Activated B cell treated with CpG ODN at 0.5 μM for 24 hours (primary cell): Measurements from ENCODE around the gene PPP6R3. TPM values are rescaled to one million over a fixed set of nuclear protein-coding genes. Genes with fewer than 3 reads are reported as not detected.
"Not testable (repeated sequence)": the region's sequence is repeated elsewhere in the genome, so short reads cannot be mapped to it uniquely, and the experiment has no call there.

Experiments
- ATAC-seq: fragments of 200-7000 bp; cut with Tn5 transposase; one replicate; pipeline ENCODE4 v1.10.0; 2021; ENCODE audit warnings: low read depth, mild to moderate bottlenecking, moderate library complexity
- CTCF ChIA-PET: fragments of 350-600 bp; sonication (Branson Sonifier 250); formaldehyde crosslinking; loops from one replicate; lab custom pipeline; 2021; ENCODE audit warnings: antibody characterized with exemption; lab: Charles Lee
- POLR2A ChIA-PET: fragments of 350-600 bp; sonication (Branson Sonifier 250); formaldehyde crosslinking; loops from one replicate; lab custom pipeline; 2021; ENCODE audit warnings: antibody characterized with exemption; lab: Charles Lee
- DNase-seq: peaks from one replicate; pipeline ENCODE4 v3.0.0; 2022
- H3K27ac Mint-ChIP-seq: one replicate; pipeline ENCODE4 v1.8.0; 2020; ENCODE audit warnings: mixed read lengths
- H3K27me3 Mint-ChIP-seq: one replicate; pipeline ENCODE4 v1.8.0; 2021; ENCODE audit warnings: mixed read lengths
- H3K36me3 Mint-ChIP-seq: one replicate; pipeline ENCODE4 v1.8.0; 2021; ENCODE audit warnings: low read depth, mixed read lengths
- H3K4me1 Mint-ChIP-seq: one replicate; pipeline ENCODE4 v1.8.0; 2021; ENCODE audit warnings: mixed read lengths
- H3K4me3 Mint-ChIP-seq: one replicate; pipeline ENCODE4 v1.8.0; 2020; ENCODE audit warnings: mild to moderate bottlenecking, mixed read lengths
- H3K9me3 Mint-ChIP-seq: one replicate; pipeline ENCODE4 v1.8.0; 2020; ENCODE audit warnings: mixed read lengths
- CTCF ChIP-seq: fragments of 200-600 bp; IDR thresholded peaks from one replicate; pipeline ENCODE4 v1.8.0; 2022; ENCODE audit warnings: antibody characterized with exemption, mild to moderate bottlenecking
- intact Hi-C: fragments of 100-400 bp; cut with micrococcal nuclease; formaldehyde crosslinking; loops from one replicate; pipeline ENCODE4 v1.15.1; 2024
- total RNA-seq: library from RNA; stranded (reverse); gene quantifications from 2 replicates; pipeline ENCODE4 v1.2.3, GENCODE V29; 2022

The PPP6R3 gene
- total RNA-seq, 1 donor from 2014 or later = 147 TPM

GRCh38 chr11:68538025-68538424 lies 77.5 kb downstream of the PPP6R3 start:
- intact Hi-C loops = no loop called here
- ChIA-PET POLR2A (no interaction called here), CTCF (no interaction called here)
- no peak overlapping the region for H3K4me3 Mint-ChIP-seq
- H3K9me3 Mint-ChIP-seq = no peaks in the 10 kb centered on the region
- no peaks in the 10 kb centered on the region for H3K27me3 Mint-ChIP-seq
- TF ChIP-seq CTCF = no peak
- no peak for ATAC-seq
- H3K27ac Mint-ChIP-seq = no peak overlapping the region
- H3K36me3 Mint-ChIP-seq = peaks cover 87% of the 10 kb centered on the region
- peaks cover 15% of the 10 kb centered on the region for H3K4me1 Mint-ChIP-seq
- DNase-seq = no peak

DNA sequence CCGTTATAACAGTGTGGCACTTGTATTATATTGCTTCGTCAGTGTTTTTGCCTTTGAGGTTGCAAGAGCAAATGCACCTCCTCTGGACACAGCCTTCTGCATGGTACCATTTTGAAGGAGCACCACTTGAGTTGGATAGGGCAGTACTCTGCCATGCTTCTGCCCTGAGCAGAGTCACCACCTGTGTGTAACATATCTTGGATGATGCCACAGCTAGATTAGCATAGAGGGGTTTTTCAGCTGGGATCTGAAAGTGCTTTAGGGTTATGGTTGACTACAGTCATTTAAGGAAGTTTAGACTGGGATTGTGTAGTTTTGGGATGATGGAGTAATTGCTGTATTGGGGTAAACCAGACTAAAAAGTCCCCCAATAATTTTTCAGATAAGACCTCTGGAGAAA lies 78.8 kb downstream of the PPP6R3 start:
- H3K27ac Mint-ChIP-seq = peak overlapping the region; percentile 26
- intact Hi-C loops = no loop called here
- DNase-seq = no peak
- no peaks in the 10 kb centered on the region for H3K27me3 Mint-ChIP-seq
- peaks cover 88% of the 10 kb centered on the region for H3K36me3 Mint-ChIP-seq
- TF ChIP-seq CTCF = no peak
- no peak for ATAC-seq
- CTCF ChIA-PET = no interaction called here
- H3K9me3 Mint-ChIP-seq = no peaks in the 10 kb centered on the region
- peaks cover 13% of the 10 kb centered on the region for H3K4me1 Mint-ChIP-seq
- H3K4me3 Mint-ChIP-seq = no peak overlapping the region
- POLR2A ChIA-PET = no interaction called here

GRCh38 chr11:68540504-68540903 lies 80.0 kb downstream of the PPP6R3 start:
- ATAC-seq, POLR2A ChIA-PET, DNase-seq, H3K27ac Mint-ChIP-seq, intact Hi-C loops, H3K4me3 Mint-ChIP-seq, CTCF ChIA-PET, H3K9me3 Mint-ChIP-seq, H3K27me3 Mint-ChIP-seq: not testable (repeated sequence)
- H3K36me3 Mint-ChIP-seq = peaks cover 89% of the 10 kb centered on the region
- H3K4me1 Mint-ChIP-seq = peaks cover 13% of the 10 kb centered on the region

- ChIA-PET CTCF (no interaction called here), POLR2A (no interaction called here)
- H3K4me3 Mint-ChIP-seq = no peak overlapping the region
- no peak overlapping the region for H3K27ac Mint-ChIP-seq
- H3K36me3 Mint-ChIP-seq = peaks cover 93% of the 10 kb centered on the region
- intact Hi-C loops = no loop called here
- ATAC-seq = no peak
- no peaks in the 10 kb centered on the region for H3K9me3 Mint-ChIP-seq
- H3K27me3 Mint-ChIP-seq = no peaks in the 10 kb centered on the region
- DNase-seq = no peak
- H3K4me1 Mint-ChIP-seq = peaks cover 13% of the 10 kb centered on the region
- no peak for TF ChIP-seq CTCF
These were observed 80.6 kb downstream of the PPP6R3 start for GRCh38 chr11:68541116-68541515.

DNA sequence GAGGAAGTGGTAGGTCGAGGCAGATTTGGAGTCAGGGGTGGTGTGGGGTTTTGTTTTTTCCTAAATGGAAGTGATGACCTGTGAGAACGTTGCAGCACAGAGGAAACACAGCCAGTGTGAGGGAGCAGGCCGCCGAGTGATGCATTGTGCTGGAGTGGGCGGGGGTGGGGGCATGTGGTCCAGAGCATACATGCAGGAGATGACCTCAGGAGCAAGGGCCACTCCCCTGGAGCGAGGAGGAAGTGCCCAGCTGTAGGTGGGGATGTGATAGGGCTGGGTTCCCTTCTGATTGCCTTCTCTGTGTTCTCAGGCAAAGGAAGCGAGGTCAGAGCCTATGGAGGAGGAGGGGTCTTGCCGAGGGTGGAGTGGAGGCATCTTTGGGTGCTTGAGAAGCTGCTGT lies 81.4 kb downstream of the PPP6R3 start:
- peaks cover 13% of the 10 kb centered on the region for H3K4me1 Mint-ChIP-seq
- H3K9me3 Mint-ChIP-seq = no peaks in the 10 kb centered on the region
- TF ChIP-seq CTCF = no peak
- no peak overlapping the region for H3K4me3 Mint-ChIP-seq
- DNase-seq (no peak), ATAC-seq (no peak)
- no peak overlapping the region for H3K27ac Mint-ChIP-seq
- peaks cover 94% of the 10 kb centered on the region for H3K36me3 Mint-ChIP-seq
- POLR2A ChIA-PET = no interaction called here
- no peaks in the 10 kb centered on the region for H3K27me3 Mint-ChIP-seq
- intact Hi-C loops = no loop called here
- CTCF ChIA-PET = no interaction called here

GRCh38 chr11:68542617-68543016 lies 82.1 kb downstream of the PPP6R3 start:
- ChIA-PET POLR2A (no interaction called here), CTCF (no interaction called here)
- Mint-ChIP-seq H3K9me3 (no peaks in the 10 kb centered on the region), H3K4me3 (no peak overlapping the region), H3K27me3 (no peaks in the 10 kb centered on the region), H3K27ac (no peak overlapping the region), H3K36me3 (peaks cover 96% of the 10 kb centered on the region), H3K4me1 (peaks cover 13% of the 10 kb centered on the region)
- no peak for TF ChIP-seq CTCF
- DNase-seq (no peak), ATAC-seq (no peak)
- intact Hi-C loops = no loop called here
